GM20000 (cell line): ENCODE measurements around the gene TFAM.

Experiments
- DNase-seq: peaks from one replicate; pipeline ENCODE4 v3.0.0; 2012; ENCODE audit warnings: low spot score
- TF ChIP-seq, protein P1 (sequence below): IDR thresholded peaks from 2 replicates; pipeline ENCODE4 v1.5.1; 2012; ENCODE audit warnings: mild to moderate bottlenecking, control low read depth; ENCODE audit errors: extremely low read depth, missing control alignments

Gene TFAM

DNA sequence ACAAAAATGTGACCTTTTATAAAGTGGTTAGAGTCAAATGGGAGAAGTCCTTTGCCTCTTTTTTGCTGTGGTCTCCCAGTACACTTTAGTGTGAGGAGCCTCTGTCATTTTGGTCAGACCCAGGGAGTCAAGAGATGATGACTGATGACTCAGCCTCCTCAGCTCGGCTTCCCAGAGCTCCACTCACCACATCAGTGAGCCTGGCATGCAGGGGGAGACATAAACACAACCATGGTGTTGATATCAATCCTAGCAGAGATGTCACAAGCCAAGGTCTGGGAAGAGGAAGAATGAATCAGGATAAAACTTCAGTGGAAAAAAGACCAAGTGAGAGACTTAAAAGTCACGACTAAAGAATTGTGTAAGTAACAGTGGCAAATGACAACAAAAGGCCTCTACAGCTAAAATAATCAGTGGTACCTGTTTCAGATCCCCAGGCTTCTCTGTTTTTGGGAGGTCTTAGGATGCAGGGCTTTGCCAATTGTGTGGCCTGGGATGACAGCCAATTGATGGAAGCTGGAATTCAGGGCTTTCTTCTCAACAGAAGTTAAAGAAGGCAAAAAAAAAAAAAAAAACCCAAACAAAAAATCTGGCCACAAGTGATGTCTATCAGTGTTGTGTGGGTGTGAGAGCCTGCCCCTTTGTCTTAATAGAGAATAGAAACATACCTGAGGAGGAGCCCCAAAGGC is 50.2 kb downstream of the TFAM start:
- no peak for DNase-seq
- TF ChIP-seq, protein P1, sequence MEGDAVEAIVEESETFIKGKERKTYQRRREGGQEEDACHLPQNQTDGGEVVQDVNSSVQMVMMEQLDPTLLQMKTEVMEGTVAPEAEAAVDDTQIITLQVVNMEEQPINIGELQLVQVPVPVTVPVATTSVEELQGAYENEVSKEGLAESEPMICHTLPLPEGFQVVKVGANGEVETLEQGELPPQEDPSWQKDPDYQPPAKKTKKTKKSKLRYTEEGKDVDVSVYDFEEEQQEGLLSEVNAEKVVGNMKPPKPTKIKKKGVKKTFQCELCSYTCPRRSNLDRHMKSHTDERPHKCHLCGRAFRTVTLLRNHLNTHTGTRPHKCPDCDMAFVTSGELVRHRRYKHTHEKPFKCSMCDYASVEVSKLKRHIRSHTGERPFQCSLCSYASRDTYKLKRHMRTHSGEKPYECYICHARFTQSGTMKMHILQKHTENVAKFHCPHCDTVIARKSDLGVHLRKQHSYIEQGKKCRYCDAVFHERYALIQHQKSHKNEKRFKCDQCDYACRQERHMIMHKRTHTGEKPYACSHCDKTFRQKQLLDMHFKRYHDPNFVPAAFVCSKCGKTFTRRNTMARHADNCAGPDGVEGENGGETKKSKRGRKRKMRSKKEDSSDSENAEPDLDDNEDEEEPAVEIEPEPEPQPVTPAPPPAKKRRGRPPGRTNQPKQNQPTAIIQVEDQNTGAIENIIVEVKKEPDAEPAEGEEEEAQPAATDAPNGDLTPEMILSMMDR, result no peak

DNA sequence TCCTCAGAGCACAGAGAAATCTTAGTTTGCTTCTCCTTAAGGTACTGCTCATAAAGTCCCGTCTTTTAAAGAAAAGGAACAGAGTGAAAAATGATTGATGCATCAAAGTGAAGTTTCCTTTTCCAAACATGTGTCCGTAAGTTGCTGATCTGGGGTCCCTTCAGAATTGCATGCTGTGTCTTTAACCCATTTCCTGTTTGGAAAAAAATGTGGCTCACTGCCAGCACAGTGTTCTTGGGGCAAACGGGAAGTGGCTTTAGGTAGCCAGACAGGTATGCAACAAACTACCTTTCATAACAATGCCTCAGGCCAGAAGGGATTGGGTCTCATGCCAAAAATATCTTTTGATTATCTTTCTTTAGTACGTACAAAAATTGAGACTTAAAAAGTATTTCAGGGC is 50.9 kb downstream of the TFAM start:
- no peak for DNase-seq
- TF ChIP-seq, protein P1, result no peak

DNA sequence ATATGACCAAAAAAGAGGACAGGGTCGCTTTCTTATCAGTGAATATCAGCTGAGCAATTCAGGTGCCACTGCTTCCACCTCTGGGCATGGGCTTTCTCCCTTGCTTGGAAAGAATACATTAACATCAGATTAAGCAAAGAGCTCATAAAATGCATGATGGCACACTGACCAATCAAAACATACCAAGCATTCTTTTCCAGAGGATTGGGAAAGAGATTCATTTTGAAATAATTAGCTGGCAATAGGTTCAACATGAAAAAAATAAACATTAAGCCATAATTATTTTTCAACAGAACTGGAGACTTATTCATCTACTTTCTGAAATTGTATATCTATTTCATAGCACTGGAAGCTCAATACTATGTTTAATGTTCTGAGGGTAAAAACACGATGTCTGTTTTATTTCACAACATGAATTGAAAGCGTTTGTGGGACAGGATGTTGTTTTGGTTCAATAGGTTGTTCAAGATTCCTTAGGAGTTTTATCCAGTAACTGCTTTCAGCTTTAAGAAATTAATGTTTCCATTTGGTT is 53.2 kb downstream of the TFAM start:
- TF ChIP-seq, protein P1, result no peak
- DNase-seq, result no peak

DNA sequence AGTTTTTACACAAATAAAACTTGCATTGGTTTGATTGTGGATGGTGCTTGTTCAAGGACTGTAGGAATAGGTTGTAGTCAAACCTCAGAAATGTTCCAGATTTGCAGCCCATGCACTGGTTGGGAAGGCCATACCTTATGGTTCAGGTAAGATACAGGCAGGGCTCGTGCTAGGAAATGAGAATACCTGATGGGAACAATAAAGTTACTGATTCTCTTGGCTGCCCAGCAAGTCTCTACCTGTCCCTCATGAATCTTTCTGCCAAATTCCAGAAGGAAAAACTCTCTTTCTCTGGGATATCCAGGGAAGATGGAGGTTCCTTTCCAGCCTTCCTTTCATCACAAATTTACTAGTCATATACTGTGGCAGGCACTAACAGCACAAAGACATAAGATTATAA is 53.8 kb downstream of the TFAM start:
- TF ChIP-seq, protein P1, result no peak
- no peak for DNase-seq

DNA sequence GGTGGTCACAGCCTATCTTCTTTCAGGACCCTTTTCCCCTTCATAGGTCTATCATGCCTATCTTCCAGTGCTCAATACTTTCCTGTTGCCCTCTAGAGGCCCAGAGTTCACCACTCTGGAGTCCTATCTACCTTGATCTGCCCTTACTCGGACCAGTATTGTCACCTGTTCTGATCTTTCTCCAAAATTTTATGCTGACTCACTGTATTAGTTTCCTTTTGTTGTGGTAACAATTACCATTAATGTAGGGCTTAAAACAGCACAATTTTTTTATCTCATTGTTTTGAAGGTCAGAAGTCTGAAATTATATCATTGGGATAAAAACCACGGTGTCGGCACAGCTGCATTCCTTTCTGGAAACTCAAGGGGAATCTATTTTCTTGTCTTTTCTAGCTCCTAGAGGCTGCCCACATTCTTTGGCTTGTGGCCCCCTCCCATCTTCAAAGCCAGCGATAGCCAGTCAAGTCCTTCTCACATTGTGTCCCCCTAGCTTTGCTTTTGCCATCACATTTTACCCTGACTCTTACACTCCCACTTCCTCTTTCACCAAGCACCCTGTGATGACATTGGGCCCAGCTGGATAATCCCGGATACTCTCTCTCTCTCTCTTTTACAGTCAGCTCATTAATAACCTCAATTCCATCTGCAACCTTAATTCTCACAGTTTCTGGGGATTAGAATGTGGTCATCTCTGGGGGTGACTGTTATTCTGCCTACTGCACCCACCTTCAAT is 54.6 kb downstream of the TFAM start:
- TF ChIP-seq, protein P1, result no peak
- no peak for DNase-seq

DNA sequence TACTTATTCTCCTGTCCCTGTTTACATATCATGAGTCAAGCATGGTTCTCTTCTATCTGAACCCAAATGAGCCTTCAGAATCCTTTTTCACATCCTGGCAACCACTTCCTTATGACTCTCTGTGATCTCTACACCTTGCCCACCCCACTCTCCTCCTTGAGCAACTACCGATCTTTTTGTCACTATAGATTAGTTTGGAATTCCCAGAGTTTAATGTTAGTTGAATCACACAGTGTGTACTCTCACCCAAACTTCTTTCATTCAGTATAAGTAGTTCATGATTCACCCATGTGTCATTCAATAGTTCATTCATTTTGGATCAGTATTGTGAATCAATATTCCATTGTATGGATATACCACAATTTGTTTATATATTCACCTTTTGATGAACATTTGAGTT is 55.3 kb downstream of the TFAM start:
- TF ChIP-seq, protein P1, result no peak
- no peak for DNase-seq

DNA sequence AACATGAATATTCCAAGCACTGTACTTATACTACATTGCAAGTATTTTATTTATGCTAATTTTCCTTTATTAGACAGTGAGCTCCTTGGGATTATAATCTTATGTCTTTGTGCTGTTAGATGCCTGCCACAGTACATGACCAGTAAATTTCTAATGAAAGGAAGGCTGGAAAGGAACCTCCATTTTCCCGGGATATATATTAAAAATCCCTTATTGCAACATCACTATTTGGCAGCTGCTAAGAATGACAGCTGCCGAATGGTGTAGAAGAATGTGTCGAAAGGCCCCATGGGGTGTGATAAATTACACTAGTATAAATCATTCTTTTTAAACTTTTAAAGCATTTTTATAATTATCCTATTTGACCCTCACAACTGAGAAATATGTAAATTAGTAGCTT is 59.1 kb downstream of the TFAM start:
- no peak for DNase-seq
- TF ChIP-seq, protein P1, result no peak
